Activated gamma-delta T cell treated with Interleukin-2 at 50 U/mL for 16 hours (primary cell): ENCODE results near the gene ZNF622.

Source experiments
- DNase-seq: peaks from one replicate; pipeline ENCODE4 v3.0.0-alpha.2; 2020

The ZNF622 gene, protein sequence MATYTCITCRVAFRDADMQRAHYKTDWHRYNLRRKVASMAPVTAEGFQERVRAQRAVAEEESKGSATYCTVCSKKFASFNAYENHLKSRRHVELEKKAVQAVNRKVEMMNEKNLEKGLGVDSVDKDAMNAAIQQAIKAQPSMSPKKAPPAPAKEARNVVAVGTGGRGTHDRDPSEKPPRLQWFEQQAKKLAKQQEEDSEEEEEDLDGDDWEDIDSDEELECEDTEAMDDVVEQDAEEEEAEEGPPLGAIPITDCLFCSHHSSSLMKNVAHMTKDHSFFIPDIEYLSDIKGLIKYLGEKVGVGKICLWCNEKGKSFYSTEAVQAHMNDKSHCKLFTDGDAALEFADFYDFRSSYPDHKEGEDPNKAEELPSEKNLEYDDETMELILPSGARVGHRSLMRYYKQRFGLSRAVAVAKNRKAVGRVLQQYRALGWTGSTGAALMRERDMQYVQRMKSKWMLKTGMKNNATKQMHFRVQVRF

DNA sequence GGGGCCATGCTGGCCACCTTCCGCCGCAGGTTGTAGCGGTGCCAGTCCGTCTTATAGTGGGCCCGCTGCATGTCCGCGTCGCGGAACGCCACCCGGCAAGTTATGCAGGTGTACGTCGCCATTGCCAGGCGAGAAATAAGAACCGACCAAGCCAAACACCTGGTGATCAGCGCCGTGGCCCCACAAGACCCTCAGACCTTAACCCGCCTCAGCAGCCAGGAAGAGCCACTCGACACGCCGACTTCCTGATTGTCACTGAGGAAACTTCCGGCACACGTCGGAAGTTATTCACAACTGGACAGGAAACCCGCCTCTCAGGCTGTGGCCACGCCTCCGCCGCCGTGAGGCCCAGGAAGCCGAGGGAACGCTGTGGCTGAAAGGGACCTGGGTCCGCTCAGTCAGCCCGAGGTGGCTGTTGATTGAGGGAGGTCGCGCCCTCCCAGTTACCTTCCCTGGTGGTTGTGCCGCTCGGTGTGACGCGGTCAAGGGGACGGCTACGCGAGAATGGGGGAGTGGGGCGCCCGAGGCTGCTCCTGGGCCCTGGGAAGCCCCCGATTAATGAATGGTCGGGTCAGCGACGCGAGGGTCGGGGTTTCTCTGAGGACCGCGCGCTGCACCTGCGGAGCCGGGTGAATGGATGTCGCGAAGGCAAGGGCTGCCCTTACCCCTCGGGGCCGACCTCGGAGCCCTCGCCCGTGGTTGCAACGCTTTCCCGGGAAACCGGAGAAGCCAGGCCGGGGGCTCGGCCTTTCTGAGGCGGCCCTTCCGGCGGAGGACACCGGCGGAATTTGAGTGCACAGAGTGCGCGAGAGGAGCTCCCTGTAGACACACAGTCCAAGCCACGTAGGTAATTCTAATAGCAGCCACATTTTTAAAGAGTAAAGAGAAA, at the start of gene ZNF622:
Gene ZNF622 (minus strand): TSS at position 257 of the 889 bp plus-strand sequence. CDS start 135 bp downstream, at position 122.
- DNase-seq, result peak; percentile 86

- no peak for DNase-seq
These were observed 44.5 kb upstream of the ZNF622 start for GRCh38 chr5:16510098-16510497.

DNA sequence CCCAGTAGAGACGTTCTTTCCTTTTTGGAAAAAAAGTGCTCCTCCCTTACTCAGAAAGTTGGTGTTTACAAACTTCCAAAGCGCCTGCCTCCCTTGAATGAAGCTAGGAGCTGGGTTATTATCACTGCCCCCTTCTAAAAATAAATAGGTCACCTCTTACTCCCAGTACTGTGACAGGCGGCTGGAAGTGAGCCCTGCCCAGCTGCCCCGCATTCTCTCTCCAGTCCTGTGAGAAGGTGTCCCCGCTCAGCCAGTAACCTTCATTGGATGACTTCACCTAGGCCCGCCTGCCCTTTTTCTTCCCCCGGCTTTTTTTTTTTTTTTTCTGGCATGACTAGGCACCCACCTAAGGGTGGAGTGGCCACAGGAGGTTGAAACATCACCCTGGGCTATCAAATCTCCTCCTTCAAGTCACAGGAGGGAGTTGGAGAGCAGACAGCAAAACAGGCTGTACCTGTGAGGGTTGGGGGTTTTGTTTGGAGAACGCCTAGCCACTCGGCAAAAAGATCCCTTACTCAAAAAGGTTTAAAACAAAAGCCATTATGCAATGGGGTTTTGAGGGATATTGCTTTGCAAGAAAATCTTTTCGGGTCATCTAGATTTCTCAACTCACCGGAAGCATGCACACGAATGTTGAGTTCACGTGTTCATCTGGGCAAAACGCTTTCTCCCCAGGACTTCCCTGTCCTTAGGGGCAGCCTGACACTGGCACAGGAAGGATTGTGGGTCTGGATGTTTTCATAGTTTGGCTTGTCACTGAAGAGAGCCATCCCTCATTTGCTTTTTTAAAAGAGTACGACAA, 43.3 kb upstream of the ZNF622 start:
- DNase-seq, result no peak

GRCh38 chr5:16507716-16508115, 42.1 kb upstream of the ZNF622 start:
- DNase-seq, result no peak

DNA sequence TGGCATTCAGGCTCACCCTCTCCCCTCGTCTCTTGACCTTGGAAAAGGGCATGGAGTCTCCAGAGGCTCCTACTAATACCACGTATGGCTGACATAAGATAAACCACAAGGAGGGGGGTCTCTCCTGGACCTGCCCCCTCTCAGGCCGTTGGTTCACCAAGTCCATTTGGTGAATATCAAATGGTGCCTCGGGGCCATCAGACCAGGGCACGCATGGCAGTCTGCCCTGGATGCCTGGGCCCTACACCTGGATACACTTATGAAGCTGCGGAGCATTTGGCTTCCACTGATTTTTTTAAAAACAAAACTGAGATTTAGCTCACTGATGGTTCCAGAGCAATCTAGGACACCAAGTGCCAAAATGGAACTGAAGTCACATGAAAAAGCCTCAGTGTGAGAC, 40.3 kb upstream of the ZNF622 start:
- DNase-seq, result no peak

DNA sequence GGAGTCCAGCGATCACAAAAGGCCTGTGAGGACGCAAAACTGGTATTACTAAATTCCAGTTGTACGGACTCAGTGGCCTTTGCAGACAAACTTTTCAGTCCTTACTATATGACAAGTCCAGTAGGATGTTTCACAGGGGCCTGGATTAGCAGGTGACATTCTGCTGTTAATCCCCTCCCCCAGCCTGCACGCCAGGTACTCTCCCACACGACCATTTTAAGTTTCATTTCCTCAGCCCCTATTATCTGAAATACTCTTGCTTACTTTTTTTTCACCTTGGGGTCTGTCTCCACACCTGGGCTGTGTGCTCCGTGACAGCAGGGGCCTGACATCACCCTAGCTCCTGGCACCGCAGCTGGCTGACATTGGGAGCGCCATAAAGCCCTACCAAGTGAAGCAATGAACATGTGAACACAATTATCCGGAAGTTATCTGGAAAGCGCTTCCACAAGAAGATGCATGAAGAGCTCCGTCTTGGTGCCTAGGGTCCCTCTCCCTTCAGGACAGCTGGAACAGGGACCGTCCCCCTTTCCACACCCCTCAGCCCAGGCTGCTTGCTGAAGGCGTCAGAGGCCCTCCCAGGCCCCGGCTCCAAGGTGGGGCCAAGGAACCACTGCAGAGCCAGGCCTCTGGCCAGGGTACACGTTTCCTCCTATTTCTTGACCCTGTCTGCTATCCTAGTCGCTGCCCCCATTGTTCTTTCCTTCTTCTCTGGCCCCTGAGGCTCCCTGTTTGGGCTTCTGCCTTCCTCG, 39.7 kb upstream of the ZNF622 start:
- DNase-seq, result no peak

DNA sequence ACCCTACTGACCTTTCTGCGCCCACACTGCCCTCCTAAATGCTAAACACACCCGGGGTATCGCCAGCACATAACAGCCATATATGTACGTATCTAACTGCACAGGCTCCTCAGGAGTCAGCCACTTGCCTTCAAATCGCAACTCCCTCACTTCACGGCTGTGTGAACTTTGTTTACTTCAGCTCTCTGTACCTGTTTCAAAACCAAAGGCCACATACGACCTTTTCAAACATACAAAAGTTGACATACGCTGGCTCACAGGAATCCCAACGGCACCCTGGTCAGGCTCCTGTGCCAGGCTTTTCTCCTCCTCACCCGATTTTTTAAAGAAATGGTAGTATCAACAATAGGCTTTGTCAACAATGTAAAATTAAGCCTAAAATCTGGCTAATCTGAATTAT, 39.0 kb upstream of the ZNF622 start:
- DNase-seq, result no peak

- DNase-seq, result no peak
These were observed 37.3 kb upstream of the ZNF622 start for GRCh38 chr5:16502866-16503265.

- DNase-seq, result no peak
These were observed 34.4 kb upstream of the ZNF622 start for GRCh38 chr5:16500024-16500423.

DNA sequence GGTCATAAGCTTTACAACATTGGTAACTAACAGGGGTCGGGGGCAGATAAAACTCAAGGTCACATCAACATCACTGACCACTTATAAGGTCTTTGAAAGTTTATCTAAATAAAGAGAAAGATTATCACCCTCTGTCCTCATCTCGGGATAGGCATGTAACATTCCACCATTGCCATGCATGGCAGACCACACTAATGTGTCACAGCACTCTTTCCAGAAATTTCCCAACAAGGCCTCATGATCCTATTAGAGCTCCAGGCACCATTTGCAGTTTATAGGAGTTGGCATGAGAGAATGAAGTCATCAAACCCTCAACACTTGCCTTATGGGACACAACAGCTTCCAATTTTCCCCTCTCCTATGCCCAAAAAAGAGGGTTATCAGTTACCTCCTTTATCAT, 31.9 kb upstream of the ZNF622 start:
- no peak for DNase-seq

DNA sequence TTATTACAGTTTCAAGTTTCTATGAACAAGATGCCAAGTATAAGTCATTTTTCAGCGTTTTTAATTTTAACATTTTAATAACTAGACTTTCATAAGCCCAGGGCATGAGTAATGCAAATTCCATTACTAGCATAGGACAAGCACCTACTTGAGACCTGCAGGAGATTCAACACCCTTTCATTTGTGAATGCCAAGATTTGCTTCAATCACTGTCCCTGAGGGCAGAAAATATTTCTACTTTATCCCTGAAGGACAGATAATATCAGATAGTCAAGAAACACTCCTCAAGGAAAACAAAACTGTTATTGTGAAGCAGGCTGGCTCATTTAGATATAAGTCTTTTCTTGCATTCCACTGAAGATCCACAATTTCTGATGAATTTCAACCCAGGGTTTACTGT, 27.7 kb upstream of the ZNF622 start:
- DNase-seq, result no peak

GRCh38 chr5:16492398-16493140, 27.0 kb upstream of the ZNF622 start:
- DNase-seq, result no peak

- no peak for DNase-seq
These were observed 25.3 kb upstream of the ZNF622 start for GRCh38 chr5:16490911-16491310.

DNA sequence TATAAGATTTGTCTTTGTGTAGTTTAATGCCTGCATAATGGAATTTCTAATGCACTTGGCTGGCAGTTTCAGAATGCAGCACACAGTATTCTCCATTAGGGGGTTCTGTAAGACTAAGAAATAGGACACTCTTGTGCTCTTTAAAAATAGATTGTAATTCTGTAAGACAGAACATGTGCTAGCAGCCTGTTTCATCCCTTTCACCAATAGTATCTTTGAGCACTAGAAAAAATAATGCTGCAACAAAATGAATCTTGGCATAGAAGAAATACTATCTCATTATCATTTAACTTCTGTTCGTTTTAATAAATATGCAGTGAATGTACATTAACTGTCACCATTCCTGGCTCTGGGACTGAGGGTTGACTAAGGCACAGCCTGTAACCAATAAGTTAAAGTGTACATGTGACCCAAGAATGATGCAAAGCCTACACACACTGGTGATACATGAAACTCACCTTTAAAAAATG, 23.8 kb upstream of the ZNF622 start:
- DNase-seq, result no peak

DNA sequence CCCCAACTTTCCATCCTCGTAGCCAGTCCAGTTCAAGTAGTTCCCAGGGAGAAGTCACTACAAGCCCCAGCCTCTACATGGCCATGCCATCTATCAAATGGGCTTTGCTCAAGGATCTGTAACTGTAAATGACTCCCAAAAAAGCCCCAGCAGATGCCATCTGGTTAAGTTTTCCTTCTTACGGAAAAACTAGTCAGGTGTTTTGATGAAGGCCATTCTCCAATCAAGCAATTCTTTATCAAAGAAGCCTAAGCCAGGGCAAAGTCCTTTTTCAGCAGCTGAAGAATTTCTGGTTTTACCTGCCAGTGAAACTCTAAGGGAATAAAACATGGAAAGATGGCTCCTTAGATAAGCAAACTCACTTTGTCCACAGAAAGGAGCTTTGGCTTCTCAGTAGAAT, 21.9 kb upstream of the ZNF622 start:
- no peak for DNase-seq

DNA sequence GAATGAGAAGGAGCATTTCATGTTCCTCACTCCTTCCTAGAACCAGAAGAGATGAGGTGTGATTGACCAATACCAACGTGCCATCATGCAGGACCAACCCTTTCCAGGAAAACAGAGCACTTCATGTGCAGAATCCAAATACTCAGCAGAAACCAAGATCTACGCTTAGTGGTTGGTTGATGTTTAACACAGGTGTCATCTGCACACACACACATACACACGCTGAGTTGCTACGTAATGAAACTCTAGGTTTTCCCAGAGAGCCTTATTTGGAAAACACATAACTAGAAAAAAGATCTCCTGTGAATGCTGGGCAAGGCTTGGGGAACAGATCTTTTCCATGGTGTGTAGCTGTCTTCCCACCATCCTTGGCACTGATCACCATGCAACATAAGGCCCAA, 21.1 kb upstream of the ZNF622 start:
- no peak for DNase-seq

DNA sequence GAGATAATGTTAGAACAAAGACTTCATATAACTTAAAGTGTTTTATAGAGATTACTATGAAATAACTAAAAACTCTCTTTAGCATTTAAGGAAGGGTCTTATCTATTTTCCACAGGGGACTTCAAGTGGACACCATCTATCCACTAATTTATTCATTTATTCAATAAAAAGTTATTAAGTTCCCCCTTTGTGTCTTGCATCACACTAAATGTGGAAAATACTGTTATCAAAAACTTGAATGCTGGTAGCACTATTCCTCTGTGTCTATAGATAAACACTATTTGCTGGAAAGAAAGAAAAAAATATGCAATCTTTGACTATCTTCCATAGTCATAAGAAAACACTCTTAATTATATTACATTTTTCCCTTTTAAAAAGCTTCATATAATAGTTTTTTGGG, 20.1 kb upstream of the ZNF622 start:
- DNase-seq, result no peak

DNA sequence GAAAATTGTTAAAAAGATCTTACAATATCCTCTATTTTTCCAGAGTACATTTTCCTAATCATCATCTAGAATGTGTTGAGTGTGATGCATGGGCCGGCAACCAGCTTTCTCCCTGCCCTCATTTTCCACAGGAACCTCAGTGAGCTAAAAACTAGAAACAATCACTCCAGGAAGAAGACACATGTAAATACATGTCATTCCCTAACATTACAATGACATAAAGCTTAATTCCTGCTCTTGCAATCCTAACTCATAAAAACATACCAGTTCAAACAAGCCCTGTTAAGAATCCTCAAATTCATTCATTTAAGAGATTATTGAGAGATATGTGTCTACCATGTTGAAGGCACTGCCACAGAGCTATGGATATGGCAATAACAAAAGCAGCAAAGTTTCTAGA, 18.5 kb upstream of the ZNF622 start:
- no peak for DNase-seq

DNA sequence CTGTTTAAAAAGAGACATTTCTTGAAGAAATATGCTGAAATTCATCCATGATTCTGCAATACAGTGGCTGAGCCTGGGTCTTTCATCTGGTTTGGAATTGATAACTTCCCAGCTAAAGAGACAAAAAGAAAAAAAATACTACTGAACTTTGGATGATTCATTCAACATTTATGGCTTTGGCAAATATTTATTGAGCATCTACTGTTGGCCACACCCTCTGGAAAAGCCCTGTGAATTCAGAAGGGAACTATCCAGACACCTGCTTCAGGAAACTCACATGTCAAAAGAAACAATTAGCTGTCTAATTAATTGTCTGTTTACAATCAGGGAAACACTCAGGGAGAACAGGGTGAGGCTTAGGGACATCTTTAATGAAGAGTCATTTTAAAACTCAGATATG, 17.8 kb upstream of the ZNF622 start:
- DNase-seq, result no peak

GRCh38 chr5:16482891-16483290, 17.3 kb upstream of the ZNF622 start:
- DNase-seq, result no peak

DNA sequence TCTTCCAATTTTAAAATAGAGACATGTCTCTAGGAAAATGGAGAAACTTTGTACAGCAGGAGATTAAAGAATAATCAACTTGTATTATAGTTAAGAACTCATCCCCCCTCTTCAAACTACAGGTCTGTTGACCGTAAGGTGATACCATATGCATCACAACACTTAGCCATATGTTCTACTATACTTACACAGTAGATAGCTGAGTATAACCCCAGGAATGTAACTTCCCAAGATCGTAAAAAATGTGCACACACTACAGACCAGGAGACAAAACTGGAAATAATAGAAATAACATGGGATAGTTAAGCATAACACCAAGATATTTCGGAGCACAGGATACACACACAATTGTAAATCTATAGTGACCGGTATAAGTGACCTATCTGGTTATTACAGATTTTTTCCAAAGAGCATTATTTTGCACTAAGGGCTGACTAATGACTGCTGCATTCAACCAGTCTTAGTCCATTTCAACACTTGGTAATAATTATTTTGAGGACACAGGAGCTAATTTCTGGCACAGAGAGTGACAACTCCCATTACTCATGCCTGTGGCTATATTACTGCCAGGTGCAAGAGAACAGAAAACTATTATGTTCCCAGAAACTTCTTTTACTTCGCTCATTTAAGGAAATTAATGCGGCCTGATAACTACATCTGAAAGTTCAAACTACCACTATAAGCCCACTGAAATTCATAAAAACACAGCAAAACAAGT, 15.4 kb upstream of the ZNF622 start:
- DNase-seq, result no peak
